ENCODE results near the gene CBX8.

Gene CBX8

DNA sequence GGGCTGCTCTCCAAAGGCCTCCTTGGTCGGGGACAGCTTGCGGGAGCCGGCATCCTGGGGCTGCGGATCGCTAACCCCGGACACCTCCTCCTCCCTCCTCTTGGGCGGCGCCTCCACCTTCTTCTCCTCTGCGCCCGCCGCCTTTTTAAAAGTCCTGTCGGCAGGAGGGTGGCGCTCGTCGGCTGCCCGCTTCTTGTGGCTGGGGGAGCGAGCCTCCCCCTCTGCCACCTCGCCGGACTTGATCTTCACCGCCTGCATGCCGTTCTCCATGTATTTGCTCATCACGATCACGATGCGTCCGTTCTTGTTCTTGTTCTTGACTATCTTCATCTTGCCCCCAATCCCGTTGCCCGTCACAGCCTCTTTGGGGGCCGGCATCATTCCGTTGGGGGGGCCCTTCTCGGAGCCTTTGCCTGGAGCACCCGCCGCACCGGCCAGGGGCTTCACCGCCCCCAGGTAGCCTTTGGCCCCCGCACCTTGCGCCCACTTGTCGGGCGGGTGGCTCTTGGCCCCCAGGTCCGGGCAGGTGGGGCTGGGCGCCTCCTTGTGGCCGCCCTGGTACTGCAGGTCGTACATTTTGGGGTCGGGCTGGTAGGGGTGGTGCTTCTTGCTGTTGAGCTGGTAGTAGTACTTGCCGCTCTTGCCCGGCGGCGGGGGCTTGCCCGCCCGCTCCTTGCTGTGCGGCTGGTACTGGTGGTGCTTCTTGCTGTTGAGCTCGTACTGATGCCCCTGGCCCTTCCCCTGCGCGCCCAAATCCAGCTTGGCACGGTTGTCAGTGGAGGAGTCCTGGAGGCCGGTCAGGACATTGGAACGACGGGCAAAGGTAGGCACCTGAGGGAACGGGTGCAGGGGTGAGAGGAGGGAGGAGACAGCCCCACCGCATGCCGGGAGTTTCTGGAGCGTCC lies 37.9 kb upstream of the CBX8 start:
- DNase-seq = no peak

GRCh38 chr17:79833744-79834564 lies 37.1 kb upstream of the CBX8 start:
- no peak for DNase-seq

- no peak for DNase-seq
These were observed 36.2 kb upstream of the CBX8 start for GRCh38 chr17:79833110-79833450.

DNA sequence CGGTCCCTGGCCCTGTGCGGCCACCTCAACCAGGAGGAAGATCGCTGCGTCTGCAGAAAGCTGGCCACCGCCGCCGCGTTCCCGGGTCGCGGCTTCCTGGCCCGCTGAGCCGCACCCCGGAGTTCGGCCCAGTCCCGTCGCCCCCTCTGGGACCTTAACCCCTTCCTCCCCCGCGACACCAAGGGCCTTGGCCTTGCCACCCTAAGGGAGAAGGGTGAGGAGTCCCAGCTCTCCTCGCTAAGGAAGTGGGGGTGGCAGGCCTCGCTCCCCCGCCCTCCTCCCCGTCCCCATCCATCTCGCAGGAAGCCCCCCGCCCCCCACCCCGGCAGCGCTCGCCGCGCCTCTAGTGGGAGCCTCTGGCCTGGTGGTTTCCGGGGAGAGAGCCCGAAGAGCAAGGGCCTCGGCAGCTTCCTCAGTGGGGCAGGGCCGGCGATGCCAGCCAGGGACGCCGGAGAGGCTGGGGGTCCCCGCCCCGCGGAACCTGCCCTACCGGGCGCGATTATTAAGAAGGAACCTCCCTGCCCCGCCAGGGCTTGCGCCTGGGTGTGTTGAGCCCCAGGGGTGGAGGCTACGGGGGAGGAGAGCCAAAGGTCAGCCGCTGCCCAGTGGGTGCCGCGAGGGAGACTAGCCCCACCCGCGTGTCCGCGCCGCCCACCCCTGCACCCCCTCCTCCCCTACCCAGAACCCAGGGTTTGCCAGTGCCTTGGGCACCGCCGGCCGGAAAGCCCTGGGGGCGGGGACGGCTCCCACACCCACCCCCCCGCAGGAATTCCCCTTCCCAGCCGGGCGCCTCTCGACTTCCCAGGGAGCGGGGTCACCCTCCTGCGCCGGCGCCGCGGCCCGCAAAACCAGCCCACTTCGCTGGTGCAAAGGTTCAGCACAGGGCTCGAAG lies 35.6 kb upstream of the CBX8 start:
- DNase-seq = no peak

DNA sequence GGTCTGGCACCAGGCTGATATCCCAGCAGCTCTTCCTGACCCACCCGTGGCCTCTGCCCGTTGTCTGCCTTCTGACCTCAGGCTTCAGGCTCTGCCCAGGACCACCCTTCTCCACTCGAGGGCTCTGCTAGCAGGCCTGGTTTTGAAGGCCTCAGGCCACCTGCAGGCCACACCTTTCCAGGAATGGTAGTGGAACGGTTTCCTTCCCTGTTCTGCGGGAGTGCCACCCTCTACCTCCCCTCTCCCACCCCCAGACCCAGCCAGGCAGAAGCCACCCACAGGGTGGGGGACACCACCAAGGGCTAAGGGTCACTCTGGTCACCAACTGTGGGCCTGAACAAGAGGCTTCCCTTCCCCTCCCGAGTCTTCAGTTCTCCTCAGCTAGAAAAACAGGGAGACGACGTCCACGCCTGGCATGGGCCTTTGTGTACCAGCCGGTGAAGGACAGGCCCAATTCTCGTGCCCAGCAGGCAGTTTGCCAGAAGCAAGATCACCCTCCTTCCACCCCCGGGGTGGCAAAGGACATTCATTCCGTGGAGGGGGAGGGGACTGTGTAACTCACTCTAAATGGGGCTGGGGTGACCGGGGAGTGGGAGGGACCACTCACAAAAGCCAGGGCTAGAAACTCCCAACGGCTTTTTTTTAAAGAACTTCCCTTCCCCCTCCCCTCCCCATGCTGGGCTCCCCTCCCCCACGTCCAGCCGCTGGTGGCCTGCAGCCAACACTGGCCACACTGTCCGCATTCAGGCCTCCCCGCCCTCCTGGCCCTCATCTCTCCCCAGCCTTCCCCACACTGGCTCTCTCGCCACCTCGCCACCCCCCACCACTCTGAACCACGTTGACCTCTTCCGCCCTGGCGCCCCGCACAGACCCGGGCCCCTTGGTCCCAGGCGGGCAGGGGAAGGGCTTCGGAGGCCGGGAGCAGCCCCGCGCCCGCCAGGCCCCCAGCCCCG lies 34.7 kb upstream of the CBX8 start:
- DNase-seq = no peak

- DNase-seq = no peak
These were observed 33.9 kb upstream of the CBX8 start for GRCh38 chr17:79830763-79831264.

- no peak for DNase-seq
These were observed 33.4 kb upstream of the CBX8 start for GRCh38 chr17:79830303-79830702.

DNA sequence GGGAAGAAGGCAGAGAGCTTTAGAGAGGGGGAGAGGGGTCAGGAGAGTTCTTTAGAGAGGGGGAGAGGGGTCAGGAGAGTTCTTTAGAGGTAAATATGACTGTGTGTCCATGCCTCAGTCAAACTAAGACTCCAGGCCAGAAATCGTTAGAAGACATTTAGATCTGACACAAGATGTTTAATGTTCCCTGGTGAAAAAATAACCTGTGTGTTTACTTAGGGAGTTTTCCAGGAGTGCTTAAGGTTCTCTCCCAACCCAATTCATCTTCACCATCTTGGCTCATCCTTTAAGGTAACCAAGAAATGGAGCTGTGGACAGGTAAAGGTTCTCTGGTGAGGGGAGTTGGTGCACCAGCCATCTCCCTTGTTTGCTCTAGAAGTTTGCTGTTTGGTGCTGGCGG lies 32.6 kb upstream of the CBX8 start:
- DNase-seq = no peak

GRCh38 chr17:79829004-79829403 lies 32.1 kb upstream of the CBX8 start:
- no peak for DNase-seq

- DNase-seq = no peak
These were observed 30.1 kb upstream of the CBX8 start for GRCh38 chr17:79826841-79827578.

- DNase-seq = no peak
These were observed 29.4 kb upstream of the CBX8 start for GRCh38 chr17:79826204-79826680.

- DNase-seq = no peak
These were observed 28.7 kb upstream of the CBX8 start for GRCh38 chr17:79825580-79825921.

GRCh38 chr17:79824893-79825579 lies 28.2 kb upstream of the CBX8 start:
- DNase-seq = no peak

GRCh38 chr17:79824234-79824633 lies 27.4 kb upstream of the CBX8 start:
- DNase-seq = no peak

- DNase-seq = no peak
These were observed 25.8 kb upstream of the CBX8 start for GRCh38 chr17:79822583-79823124.

DNA sequence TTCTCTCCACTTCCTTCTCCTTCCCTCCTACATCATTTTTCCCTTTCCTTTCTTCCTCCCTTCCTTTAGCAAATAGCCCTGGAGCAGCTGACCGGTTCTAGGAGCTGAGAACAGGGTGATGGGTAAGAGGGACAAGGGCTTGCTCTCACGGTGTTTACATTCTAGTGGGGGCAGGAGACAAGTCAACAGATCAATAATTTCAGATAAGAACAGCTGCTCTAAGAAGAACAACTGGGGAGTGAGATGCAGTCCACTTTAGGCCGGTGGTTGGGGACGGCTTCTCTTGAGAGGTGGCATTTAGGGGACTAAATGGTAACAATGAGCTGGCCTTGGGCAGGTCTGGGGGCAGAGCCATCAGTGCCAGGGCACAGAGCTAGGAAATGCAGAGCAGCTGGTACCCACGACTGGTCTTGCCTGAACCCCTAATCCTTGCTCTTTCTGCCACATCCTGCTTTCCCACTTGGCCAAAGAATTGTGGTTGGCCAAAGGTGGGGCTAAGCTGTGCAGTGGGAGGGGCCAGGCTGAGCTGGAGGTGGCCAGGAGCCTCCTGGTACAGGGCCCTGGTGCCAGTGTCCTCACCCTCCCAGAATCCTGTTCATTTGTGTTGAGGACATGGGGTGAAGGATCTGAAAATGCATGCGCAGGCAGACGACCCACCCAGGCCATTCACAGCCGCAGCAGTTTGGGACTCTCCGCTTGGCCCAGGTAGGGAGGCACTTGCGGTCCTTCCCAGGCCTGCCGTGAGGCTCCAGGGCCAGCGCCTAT lies 24.6 kb upstream of the CBX8 start:
- DNase-seq = no peak

DNA sequence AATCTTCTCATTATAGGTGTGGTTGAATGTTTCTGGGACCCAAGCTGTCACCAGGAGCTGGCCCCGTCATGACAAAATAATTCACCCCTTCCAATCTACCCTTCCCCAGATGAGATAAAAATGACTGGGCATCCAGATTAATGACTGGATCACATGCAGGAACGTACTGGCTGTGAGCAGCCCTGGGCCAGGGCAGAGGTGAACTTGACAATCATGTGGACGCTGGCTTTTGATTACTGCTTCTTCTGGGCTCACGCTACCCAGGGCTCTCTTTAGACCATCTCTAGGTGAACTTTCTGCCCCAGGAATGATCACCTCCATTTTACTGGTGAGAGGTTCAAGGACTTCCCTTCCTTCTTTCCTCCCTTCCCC lies 24.1 kb upstream of the CBX8 start:
- DNase-seq = no peak

GRCh38 chr17:79819534-79820276 lies 22.8 kb upstream of the CBX8 start:
- no peak for DNase-seq

DNA sequence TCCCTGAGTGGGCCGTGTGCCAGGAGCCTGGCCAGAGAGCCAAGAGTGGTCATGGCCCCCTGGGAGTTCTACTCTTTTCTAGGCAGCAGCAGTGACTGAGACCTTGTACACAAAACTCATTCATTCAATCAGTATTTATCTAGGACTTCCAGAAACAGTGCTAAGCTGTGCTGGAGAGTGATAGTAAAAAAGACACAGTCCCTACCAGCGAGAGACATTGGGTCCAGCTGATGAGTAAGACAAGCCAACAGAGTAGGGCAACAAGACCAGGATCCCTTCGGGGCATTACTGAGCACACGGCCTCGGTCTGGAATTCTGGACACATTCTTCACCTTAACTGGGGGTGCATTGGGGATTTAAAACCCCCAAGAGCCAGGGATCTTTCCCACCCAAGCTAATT lies 22.2 kb upstream of the CBX8 start:
- DNase-seq = no peak

Measured in NCI-H1436 (cell line).